MCF 10A (cell line): ENCODE results near the gene PAK3. TPM values are rescaled to one million over a fixed set of nuclear protein-coding genes. Genes with fewer than 3 reads are reported as not detected.
A peak's percentile ranks its signal among the peaks of the same experiment; 100 is the strongest.

Experiments used
- Bru-seq: library from RNA; stranded (reverse); fragments of 400-500 nt; gene quantifications from one replicate; lab custom pipeline; 2021; lab: Mats Ljungman, UMichigan
- BruChase-seq, 2 experiments: library from RNA; stranded (reverse); fragments of 400-500 nt; gene quantifications; one replicate each; lab custom pipeline; 2021; lab: Mats Ljungman, UMichigan
- BruUV-seq: library from RNA; stranded (reverse); fragments of 400-500 nt; replicated peaks from 2 replicates; lab custom pipeline; 2021; lab: Mats Ljungman, UMichigan
- CTCF ChIA-PET: fragments of 300-600 bp; sonication (Branson Sonifier 250); formaldehyde crosslinking; extraction: SDS; loops from one replicate; lab custom pipeline; 2021; ENCODE audit warnings: antibody characterized with exemption, inconsistent platforms; lab: Yijun Ruan, JAX
- POLR2A ChIA-PET: fragments of 300-600, 350-650 bp; sonication (Branson Sonifier 250); formaldehyde crosslinking; extraction: SDS; loops from one replicate; lab custom pipeline; 2020; ENCODE audit warnings: antibody characterized with exemption, inconsistent platforms; lab: Yijun Ruan, JAX
- DNase-seq: peaks from one replicate; pipeline ENCODE4 v3.0.0-alpha.2; 2018; ENCODE audit not compliant: unreplicated experiment
- H3K27ac Mint-ChIP-seq: one replicate; pipeline ENCODE4 v1.8.0; 2022; ENCODE audit warnings: mild to moderate bottlenecking, low read depth, mixed read lengths; ENCODE audit not compliant: unreplicated experiment
- H3K27me3 Mint-ChIP-seq: one replicate; pipeline ENCODE4 v1.8.0; 2022; ENCODE audit warnings: mixed read lengths; ENCODE audit not compliant: insufficient read depth, unreplicated experiment
- H3K36me3 Mint-ChIP-seq: one replicate; pipeline ENCODE4 v1.8.0; 2022; ENCODE audit warnings: mild to moderate bottlenecking, moderate library complexity, mixed read lengths; ENCODE audit not compliant: insufficient read depth, unreplicated experiment
- H3K4me1 Mint-ChIP-seq: one replicate; pipeline ENCODE4 v1.8.0; 2022; ENCODE audit warnings: mixed read lengths; ENCODE audit not compliant: insufficient read depth, unreplicated experiment
- H3K4me3 Mint-ChIP-seq: one replicate; pipeline ENCODE4 v1.8.0; 2022; ENCODE audit warnings: mild to moderate bottlenecking, moderate library complexity, mixed read lengths; ENCODE audit not compliant: unreplicated experiment
- H3K9me3 Mint-ChIP-seq: one replicate; pipeline ENCODE4 v1.8.0; 2022; ENCODE audit warnings: mixed read lengths; ENCODE audit not compliant: unreplicated experiment
- CTCF ChIP-seq: fragments of 200-600 bp; IDR thresholded peaks from one replicate; pipeline ENCODE4 v1.8.0; 2022; ENCODE audit warnings: antibody characterized with exemption, mild to moderate bottlenecking; ENCODE audit not compliant: unreplicated experiment
- intact Hi-C: fragments of 100-400 bp; cut with micrococcal nuclease; formaldehyde crosslinking; loops from 2 replicates; pipeline ENCODE4 v1.14.1; 2022
- long read RNA-seq: library from polyadenylated mRNA; stranded (forward); transcript quantifications from one replicate; pipeline ENCODE4 v2.0.0, GENCODE V29; 2022
- total RNA-seq: library from RNA; stranded (reverse); gene quantifications from 2 replicates; pipeline ENCODE4 v1.2.3, GENCODE V29; 2022

PAK3 gene
- total RNA-seq (4.9 and 8.5 TPM in 2 replicates), Bru-seq, nascent RNA (percentile 40 among the genes with signal in this experiment), BruChase-seq, experiment 1, labeled RNA remaining after a 6-hour chase (percentile 43 among the genes with signal in this experiment), BruChase-seq, experiment 2, labeled RNA remaining after a 2-hour chase (percentile 50 among the genes with signal in this experiment)
- long read RNA-seq, full-length matches to known transcripts, result 1 of 27 reads
- long read RNA-seq, partial matches to known transcripts, result 5 of 27 reads
- long read RNA-seq, other reads (novel, unspliced or antisense), result 21 of 27 reads

GRCh38 chrX:111095974-111096895 lies at the start of gene PAK3:
PAK3 (plus strand) TSS chrX:111096191; CDS start chrX:111123104, 26,913 bp downstream.
- Mint-ChIP-seq H3K27me3 (peaks cover 59% of the 10 kb centered on the region), H3K9me3 (no peaks in the 10 kb centered on the region), H3K36me3 (peaks cover 6% of the 10 kb centered on the region), H3K27ac (peak within 1 kb of the TSS; percentile 43), H3K4me3 (peak within 1 kb of the TSS; percentile 76), H3K4me1 (no peaks in the 10 kb centered on the region)
- intact Hi-C loops, result no loop called here
- ChIA-PET POLR2A (interaction anchor here (0.6 to 0.7 kb wide), 4 partner anchors 76 to 1366 kb away, joined by 3 read pairs; no protein-coding TSS in a partner anchor), CTCF (interaction anchor here (0.7 to 3.9 kb wide), 7 partner anchors 104 to 651 kb away, joined by 3 to 24 read pairs (median 3); no protein-coding TSS in a partner anchor)
- peak; percentile 77 for DNase-seq
- TF ChIP-seq CTCF, result no peak
- no TSS peak for BruUV-seq

DNA sequence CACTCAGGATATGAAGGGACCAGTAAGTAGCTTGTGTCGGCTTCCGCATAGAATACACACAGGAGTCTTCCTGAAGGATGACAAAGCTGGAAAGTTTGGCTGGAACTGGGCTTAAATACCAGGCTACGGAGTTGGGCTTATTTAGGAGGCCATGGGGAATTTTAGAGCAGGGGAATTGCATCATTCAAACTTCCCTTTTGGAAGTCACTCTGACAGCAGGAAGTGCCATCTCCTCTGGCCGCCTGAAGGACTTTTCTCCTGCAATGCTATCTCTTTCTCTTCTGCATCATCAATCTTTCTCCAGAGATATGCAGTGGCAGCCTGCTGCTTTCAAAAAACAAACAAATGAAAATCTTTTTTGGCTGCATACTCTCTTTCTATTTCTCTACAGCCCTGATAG lies 48.4 kb upstream of the PAK3 start:
- no peaks in the 10 kb centered on the region for H3K9me3 Mint-ChIP-seq
- no peak for TF ChIP-seq CTCF
- DNase-seq, result no peak
- CTCF ChIA-PET, result no interaction called here
- H3K4me3 Mint-ChIP-seq, result no peak overlapping the region
- no peaks in the 10 kb centered on the region for H3K36me3 Mint-ChIP-seq
- no peaks in the 10 kb centered on the region for H3K4me1 Mint-ChIP-seq
- POLR2A ChIA-PET, result no interaction called here
- H3K27me3 Mint-ChIP-seq, result peaks cover 17% of the 10 kb centered on the region
- H3K27ac Mint-ChIP-seq, result no peak overlapping the region
- BruUV-seq, result no TSS peak
- intact Hi-C loops, result no loop called here

- Mint-ChIP-seq H3K36me3 (no peaks in the 10 kb centered on the region), H3K9me3 (peaks cover 2% of the 10 kb centered on the region), H3K4me1 (no peaks in the 10 kb centered on the region), H3K27ac (no peak overlapping the region), H3K27me3 (peaks cover 37% of the 10 kb centered on the region), H3K4me3 (no peak overlapping the region)
- no peak for DNase-seq
- no peak for TF ChIP-seq CTCF
- intact Hi-C loops, result no loop called here
- no TSS peak for BruUV-seq
- ChIA-PET CTCF (interaction anchor here (0.6 kb wide), 2 partner anchors 305 to 906 kb away, joined by 3 read pairs; no protein-coding TSS in a partner anchor), POLR2A (interaction anchor here (1.6 kb wide), 1 partner anchor 12 kb away, joined by 3 read pairs; no protein-coding TSS in a partner anchor)
Observed at GRCh38 chrX:111052478-111052877, 43.5 kb upstream of the PAK3 start.
